COLO668 (cell line): ENCODE results near the gene RAB11FIP3.
A peak's percentile ranks its signal among the peaks of the same experiment; 100 is the strongest.

Source experiments
- DNase-seq: peaks from one replicate; lab custom pipeline; 2025; ENCODE audit not compliant: unreplicated experiment; lab: John Stamatoyannopoulos, UW

Gene RAB11FIP3

DNA sequence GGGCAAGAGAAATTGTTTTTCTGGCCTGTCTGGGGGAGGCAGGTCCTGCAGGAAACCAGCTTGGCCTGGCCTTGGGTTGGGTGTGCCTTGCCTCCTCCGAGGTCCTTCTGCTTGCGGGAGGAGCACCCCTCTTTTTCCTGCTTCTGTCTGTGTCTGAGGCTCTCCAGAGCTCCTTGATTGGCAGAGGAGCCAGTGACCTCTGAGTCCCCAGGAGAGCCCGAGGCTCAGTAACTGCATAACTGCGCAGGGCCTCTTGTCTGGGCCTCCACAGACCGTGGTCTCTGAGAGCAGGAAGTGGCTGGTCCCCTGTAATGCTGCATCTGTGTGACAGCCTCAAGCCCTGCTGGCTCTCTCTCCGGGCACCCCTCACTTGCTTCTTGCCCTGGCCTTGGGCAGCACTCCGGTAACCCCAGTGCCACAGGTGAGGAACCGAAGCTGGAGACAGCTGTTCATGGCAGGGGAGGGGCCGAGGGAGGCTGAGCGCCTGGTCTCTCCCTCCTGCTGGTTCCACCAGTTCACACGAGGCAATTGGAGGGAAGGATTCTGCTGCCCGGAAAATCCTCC lies 103.6 kb downstream of the RAB11FIP3 start:
- peak; percentile 19 for DNase-seq

DNA sequence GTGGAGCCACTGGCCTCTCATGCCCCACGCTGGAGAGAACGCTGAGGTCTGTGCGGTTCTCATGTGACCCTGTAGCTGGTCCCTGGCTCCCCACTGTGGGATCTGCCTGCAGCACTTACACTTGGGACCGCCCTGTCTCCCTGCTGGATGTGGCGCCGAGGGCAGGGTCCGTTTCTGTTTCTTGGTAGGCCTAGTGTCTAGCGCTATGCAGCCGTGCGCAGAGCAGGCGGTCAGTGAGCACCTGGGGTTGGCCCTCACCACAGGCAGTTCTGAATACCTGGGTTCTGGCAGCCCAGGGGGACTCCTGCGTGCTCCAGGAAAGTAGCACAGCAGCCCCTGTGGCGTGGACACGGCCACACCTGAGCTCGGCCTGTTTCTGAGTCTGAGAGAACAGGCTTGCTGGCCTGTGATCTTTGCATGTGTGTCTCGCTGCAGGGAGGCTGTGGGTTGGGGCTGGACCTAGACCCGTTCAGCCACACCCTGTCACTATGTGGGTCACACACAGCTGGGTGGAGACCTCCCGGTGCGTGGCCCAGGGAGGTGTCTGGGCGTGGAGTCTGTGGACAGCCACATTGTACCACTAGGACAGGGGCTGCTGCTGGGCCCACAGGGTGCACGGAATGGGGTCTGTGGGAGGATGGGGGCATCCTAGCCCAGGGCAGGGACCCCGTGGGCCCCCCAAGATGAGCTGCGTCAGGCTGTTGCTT lies 104.8 kb downstream of the RAB11FIP3 start:
- no peak for DNase-seq

DNA sequence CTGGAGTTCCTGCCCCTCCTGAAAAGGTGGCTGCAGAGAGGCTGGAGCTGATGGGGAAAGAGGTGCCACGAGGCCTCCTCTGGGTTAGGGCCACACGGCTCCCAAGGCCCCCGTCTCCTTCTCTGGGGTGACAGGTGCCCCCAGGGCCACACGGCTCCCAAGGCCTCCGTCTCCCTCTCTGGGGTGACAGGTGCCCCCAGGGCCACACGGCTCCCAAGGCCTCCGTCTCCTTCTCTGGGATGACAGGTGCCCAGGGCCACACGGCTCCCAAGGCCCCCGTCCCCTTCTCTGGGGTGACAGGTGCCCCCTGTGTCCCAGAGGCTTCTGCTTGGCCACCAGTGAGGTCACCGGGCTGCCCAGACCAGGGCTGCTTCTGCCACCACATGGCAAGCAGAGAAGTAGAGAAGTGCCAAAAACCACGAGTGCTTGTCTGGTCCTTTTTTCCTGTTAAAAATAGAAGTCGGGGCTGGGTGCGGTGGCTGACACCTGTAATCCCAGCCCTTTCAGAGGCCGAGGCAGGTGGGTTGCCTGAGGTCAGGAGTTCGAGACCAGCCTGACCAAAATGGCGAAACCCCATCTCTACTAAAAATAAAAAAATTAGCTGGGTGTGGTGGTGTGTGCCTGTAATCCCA lies 106.2 kb downstream of the RAB11FIP3 start:
- no peak for DNase-seq

- DNase-seq = peak; percentile 43
Observed at GRCh38 chr16:533391-534123, 108.1 kb downstream of the RAB11FIP3 start.

- DNase-seq = peak; percentile 31
Observed at GRCh38 chr16:534135-534534, 108.7 kb downstream of the RAB11FIP3 start.

DNA sequence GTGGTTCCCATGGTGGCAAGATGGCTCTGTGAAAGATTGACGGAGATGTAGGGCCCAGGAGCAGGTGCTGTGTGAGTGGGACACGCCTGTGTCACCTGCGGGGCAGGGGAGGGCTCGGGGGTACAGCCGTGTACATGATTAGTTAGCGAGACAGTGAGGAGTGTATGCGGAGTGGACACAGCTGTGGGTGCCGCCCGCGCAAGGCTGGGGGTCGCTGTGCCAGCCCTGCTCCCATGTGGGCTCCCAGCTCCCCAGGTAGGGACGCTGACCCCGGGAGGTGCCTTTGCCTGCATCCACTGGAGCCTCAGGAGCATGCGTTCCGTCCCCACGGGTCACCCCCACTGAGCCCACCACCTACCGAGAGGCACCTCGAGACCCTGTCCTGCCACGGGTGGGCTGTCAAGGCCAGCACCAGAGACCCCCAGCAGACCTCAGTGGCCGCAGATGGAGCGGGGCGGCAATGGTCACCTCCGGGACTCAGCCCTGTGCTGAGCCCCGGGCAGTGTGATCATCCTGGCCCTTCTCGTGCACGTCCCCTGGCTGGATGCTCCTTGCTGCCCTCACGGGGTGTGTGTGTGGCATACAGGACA lies 109.5 kb downstream of the RAB11FIP3 start:
- DNase-seq = no peak

- peak; percentile 69 for DNase-seq
Observed at GRCh38 chr16:535446-536405, 110.3 kb downstream of the RAB11FIP3 start.

GRCh38 chr16:536746-537145 lies 111.3 kb downstream of the RAB11FIP3 start:
- no peak for DNase-seq

- no peak for DNase-seq
Observed at GRCh38 chr16:537415-538335, 112.2 kb downstream of the RAB11FIP3 start.

GRCh38 chr16:539901-540530 lies 114.6 kb downstream of the RAB11FIP3 start:
- no peak for DNase-seq

DNA sequence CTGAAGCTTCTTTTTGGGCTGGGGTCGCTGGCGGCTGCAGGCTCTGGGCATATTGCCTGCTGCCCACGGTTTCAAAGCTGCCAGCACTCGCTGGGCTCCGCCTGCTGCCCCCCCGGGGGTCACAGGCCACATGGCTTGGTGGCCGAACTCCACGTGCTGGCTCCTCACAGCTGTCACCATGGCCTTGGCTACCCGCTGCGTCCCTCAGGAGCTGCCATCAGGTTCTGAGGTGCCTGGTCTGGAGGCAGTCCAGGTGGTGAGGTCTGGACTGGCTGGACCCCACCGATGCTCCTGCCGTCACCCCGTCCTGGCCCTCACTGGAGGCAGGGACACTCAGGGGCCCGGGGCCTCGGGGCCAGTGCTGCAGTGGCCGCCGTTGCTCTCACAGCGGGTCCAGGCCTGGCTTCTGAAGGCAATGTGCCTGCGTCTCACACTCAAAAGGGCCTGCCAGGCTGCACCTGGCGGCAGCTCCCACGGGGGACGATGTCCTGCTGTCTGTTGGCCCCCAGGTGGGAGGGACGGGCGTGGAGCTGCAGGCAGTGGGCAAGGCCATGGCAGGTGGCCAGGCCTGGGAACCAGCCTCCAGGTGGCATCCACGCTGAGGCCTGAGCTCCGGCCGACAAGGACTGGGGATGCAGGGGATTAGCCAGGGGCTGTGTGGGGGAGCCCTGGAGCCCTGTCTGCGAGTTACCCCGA lies 115.3 kb downstream of the RAB11FIP3 start:
- no peak for DNase-seq

GRCh38 chr16:543301-544164 lies 118.1 kb downstream of the RAB11FIP3 start:
- DNase-seq = no peak

GRCh38 chr16:544517-544916 lies 119.1 kb downstream of the RAB11FIP3 start:
- DNase-seq = no peak

- DNase-seq = peak; percentile 68
Observed at GRCh38 chr16:546909-547770, 121.7 kb downstream of the RAB11FIP3 start.

GRCh38 chr16:548586-548985 lies 123.1 kb downstream of the RAB11FIP3 start:
- no peak for DNase-seq

- no peak for DNase-seq
Observed at GRCh38 chr16:549544-550263, 124.3 kb downstream of the RAB11FIP3 start.
